NCI-H2171 (cell line): Measurements from ENCODE around the gene DET1.

Experiments
- DNase-seq: peaks from one replicate; lab custom pipeline; 2025; lab: John Stamatoyannopoulos, UW

DET1 gene

GRCh38 chr15:88465633-88466224, 80.8 kb downstream of the DET1 start:
- DNase-seq, result no peak

GRCh38 chr15:88463870-88464532, 82.5 kb downstream of the DET1 start:
- DNase-seq, result no peak
